Measurements from ENCODE around the gene PRRC2B.

DNA sequence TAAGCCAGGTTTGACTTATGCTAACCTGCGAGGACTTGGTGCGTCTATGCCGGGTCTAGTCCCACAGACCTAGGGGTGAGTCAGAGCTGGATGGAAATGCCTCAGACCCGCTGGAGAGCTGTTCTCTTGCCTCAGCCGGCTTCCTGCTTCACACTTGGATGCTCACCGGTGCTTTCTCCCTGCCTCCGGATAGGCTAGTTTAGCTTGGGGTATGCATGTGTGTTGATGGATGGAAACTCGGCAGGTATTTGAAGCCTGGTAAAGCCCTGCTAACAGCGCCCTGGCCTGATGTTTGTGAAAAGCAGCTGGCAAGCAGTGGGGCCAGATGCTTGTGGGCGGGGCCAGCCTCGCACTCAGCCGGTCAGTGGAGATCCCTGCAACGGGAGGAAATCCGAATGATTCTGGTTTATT, 29.3 kb downstream of the PRRC2B start:
- no peak for TF ChIP-seq CTCF (IDR thresholded peaks at IDR 0.05)
- TF ChIP-seq POLR2A (IDR thresholded peaks at IDR 0.05): peak in 1 of 2 donors; percentile 56
